Measurements from ENCODE around the gene B4GALNT3. TPM values are rescaled to one million over a fixed set of nuclear protein-coding genes. Genes with fewer than 3 reads are reported as not detected.

Gene B4GALNT3
- total and polyA plus RNA-seq, 3 donors from 2014 or later, result 16.7 to 34.6 (median 24.3) TPM

DNA sequence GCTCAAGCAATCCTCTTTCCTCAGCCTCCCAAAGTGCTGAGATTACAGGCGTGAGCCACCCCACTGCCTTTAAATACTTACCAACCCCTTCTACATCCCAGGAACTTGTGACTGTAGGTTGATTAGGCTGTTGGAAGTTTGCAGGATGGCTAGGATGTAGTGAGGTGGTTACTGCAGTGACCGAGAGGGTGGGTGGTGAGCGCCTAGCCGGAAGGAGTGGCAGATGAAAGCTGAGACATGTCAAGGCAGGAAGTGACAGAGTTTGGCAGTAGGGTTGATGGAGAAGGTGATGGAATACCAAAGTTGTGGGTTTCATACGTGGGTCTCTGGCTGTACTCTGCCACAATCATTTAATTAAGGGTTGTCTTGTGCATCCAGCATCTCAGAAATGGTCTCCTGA is 13.5 kb downstream of the B4GALNT3 start:
- WGBS, 2 donors, result 85 to 90% methylated on average over 5 of the region's 5 CpGs
- TF ChIP-seq, protein P1, sequence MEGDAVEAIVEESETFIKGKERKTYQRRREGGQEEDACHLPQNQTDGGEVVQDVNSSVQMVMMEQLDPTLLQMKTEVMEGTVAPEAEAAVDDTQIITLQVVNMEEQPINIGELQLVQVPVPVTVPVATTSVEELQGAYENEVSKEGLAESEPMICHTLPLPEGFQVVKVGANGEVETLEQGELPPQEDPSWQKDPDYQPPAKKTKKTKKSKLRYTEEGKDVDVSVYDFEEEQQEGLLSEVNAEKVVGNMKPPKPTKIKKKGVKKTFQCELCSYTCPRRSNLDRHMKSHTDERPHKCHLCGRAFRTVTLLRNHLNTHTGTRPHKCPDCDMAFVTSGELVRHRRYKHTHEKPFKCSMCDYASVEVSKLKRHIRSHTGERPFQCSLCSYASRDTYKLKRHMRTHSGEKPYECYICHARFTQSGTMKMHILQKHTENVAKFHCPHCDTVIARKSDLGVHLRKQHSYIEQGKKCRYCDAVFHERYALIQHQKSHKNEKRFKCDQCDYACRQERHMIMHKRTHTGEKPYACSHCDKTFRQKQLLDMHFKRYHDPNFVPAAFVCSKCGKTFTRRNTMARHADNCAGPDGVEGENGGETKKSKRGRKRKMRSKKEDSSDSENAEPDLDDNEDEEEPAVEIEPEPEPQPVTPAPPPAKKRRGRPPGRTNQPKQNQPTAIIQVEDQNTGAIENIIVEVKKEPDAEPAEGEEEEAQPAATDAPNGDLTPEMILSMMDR (IDR thresholded peaks at IDR 0.05), result no peak
- no peak for TF ChIP-seq POLR2A (IDR thresholded peaks at IDR 0.05)

DNA sequence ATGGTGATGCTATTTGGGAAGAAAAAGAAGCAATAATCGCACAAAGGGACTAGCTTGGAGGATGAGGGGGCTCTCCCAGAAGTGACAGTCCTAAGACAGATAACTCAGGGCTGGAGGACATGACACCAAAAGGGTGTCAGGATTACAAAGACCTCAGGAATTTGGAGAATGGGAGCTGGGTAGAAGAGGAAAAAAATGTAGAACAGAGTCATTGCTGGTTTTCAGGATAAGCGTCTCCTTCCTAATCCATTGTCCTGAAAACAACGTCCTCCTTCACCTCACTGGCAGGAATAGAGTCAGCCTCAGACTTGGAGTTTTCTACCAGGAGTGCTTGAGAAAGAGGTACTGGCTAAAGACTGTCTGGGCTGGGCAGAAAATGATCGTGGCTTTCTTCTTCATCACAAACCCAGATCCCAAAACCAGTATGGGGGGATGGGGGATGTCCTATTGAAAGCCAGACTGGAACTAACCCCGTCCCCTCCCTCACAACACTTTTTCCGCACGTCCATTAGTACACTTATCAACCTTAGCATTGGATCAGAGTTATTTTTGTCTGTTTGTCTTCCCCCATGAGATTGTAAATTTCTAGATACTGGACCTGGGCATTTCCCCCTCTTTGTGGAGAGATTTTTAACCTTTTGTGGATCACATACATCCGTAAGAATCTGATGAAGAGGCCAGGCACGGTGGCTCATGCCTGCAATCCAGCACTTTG is 14.3 kb downstream of the B4GALNT3 start:
- 71 to 78% methylated on average over 9 of the region's 9 CpGs for WGBS, 2 donors

More for the DNA sequence above, 13.5 kb downstream of the B4GALNT3 start:
- no peak for DNase-seq
- no peaks in the 10 kb centered on the region for H3K27me3 ChIP-seq
- H3K4me3 ChIP-seq, result no peak overlapping the region
- no peak overlapping the region for H3K27ac ChIP-seq
- intact Hi-C loops (cut with DNase I; ENCODE audit: low total_unique reads), result no loop called here
- no peaks in the 10 kb centered on the region for H3K4me1 ChIP-seq
- H3K36me3 ChIP-seq (ENCODE audit: low read depth, missing control alignments), result no peaks in the 10 kb centered on the region
- no peaks in the 10 kb centered on the region for H3K9me3 ChIP-seq

DNA sequence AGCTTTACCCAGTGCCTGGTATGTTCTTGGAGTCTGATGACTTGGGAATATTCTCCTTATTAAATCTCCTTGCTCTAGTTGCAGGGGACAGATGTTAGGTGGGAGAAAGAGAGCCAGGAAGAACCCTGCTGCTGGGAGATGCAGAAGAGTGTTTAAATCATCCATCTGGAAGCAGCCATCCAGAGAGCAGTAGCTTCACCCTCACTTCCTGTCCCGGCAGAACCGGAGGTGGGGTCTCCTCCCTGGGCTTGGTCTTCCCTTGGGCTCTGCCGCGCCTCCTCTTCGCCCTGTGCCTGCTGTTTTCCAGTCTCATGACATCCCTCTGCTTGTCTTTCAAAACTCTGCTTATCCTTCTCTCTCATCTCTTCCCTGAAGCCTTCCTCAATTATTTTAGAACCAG is 15.5 kb downstream of the B4GALNT3 start:
- DNase-seq, result no peak
- Histone ChIP-seq H3K27me3 (no peaks in the 10 kb centered on the region), H3K36me3 (ENCODE audit: low read depth, missing control alignments) (no peaks in the 10 kb centered on the region), H3K27ac (no peak overlapping the region), H3K9me3 (no peaks in the 10 kb centered on the region), H3K4me1 (no peaks in the 10 kb centered on the region), H3K4me3 (no peak overlapping the region)
- 66 to 74% methylated on average over 5 of the region's 5 CpGs for WGBS, 2 donors
- intact Hi-C loops (cut with DNase I; ENCODE audit: low total_unique reads), result no loop called here
- TF ChIP-seq POLR2A (IDR thresholded peaks at IDR 0.05), result no peak
- TF ChIP-seq, protein P1 (IDR thresholded peaks at IDR 0.05), result no peak

More for the DNA sequence above, 14.3 kb downstream of the B4GALNT3 start:
- Histone ChIP-seq H3K27ac (no peak overlapping the region), H3K9me3 (no peaks in the 10 kb centered on the region), H3K27me3 (no peaks in the 10 kb centered on the region), H3K36me3 (ENCODE audit: low read depth, missing control alignments) (no peaks in the 10 kb centered on the region), H3K4me1 (no peaks in the 10 kb centered on the region), H3K4me3 (no peak overlapping the region)
- intact Hi-C loops (cut with DNase I; ENCODE audit: low total_unique reads), result no loop called here
- no peak for TF ChIP-seq POLR2A (IDR thresholded peaks at IDR 0.05)
- TF ChIP-seq, protein P1 (IDR thresholded peaks at IDR 0.05), result no peak
- no peak for DNase-seq

DNA sequence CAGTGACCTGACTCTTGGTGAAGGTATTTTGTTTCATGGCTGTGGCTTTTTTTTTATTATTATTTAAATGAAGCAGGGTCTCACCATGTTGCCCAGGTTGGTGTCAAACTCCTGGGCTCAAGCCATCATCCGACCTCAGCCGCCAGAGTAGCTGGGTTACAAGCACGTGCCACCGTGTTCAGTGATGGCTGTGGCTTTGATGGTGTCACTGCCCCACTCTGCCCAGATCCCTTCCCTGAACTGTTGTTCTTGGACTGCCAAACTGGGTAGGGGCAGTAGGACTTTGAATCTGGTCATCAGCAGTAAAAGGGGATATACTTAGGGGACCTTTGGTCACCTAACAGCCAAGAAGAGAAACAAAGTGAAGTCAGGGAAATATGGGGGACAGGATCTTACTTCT is 19.4 kb downstream of the B4GALNT3 start:
- H3K27ac ChIP-seq, result no peak overlapping the region
- H3K4me1 ChIP-seq, result peaks cover 6% of the 10 kb centered on the region
- H3K4me3 ChIP-seq, result no peak overlapping the region
- TF ChIP-seq, protein P1 (IDR thresholded peaks at IDR 0.05), result no peak
- TF ChIP-seq POLR2A (IDR thresholded peaks at IDR 0.05), result no peak
- intact Hi-C loops (cut with DNase I; ENCODE audit: low total_unique reads), result no loop called here
- H3K9me3 ChIP-seq, result no peaks in the 10 kb centered on the region
- DNase-seq, result no peak
- H3K36me3 ChIP-seq (ENCODE audit: low read depth, missing control alignments), result no peaks in the 10 kb centered on the region
- H3K27me3 ChIP-seq, result no peaks in the 10 kb centered on the region
- WGBS, 2 donors, result 95 to 100% methylated on average over 4 of the region's 4 CpGs
